ENCODE results near the gene SEBOX. TPM values are rescaled to one million over a fixed set of nuclear protein-coding genes. Genes with fewer than 3 reads are reported as not detected.

The SEBOX gene
- polyA plus RNA-seq, 1 donor = not detected

- DNase-seq = no peak
Observed at GRCh38 chr17:28392491-28392890, 27.5 kb upstream of the SEBOX start.

GRCh38 chr17:28391401-28391800 is 26.4 kb upstream of the SEBOX start:
- DNase-seq = no peak

- no peak for DNase-seq
Observed at GRCh38 chr17:28390984-28391383, 26.0 kb upstream of the SEBOX start.

GRCh38 chr17:28390563-28390962 is 25.6 kb upstream of the SEBOX start:
- no peak for DNase-seq

GRCh38 chr17:28390141-28390540 is 25.1 kb upstream of the SEBOX start:
- DNase-seq = no peak

GRCh38 chr17:28388106-28388505 is 23.1 kb upstream of the SEBOX start:
- no peak for DNase-seq

- DNase-seq = no peak
Observed at GRCh38 chr17:28386391-28386790, 21.4 kb upstream of the SEBOX start.

GRCh38 chr17:28385406-28385805 is 20.4 kb upstream of the SEBOX start:
- no peak for DNase-seq

GRCh38 chr17:28385037-28385400 is 20.0 kb upstream of the SEBOX start:
- no peak for DNase-seq

- no peak for DNase-seq
Observed at GRCh38 chr17:28384281-28385036, 19.5 kb upstream of the SEBOX start.

GRCh38 chr17:28381141-28381825 is 16.3 kb upstream of the SEBOX start:
- no peak for DNase-seq

GRCh38 chr17:28379814-28380801 is 15.1 kb upstream of the SEBOX start:
- no peak for DNase-seq

GRCh38 chr17:28372945-28373274 is 7.9 kb upstream of the SEBOX start:
- DNase-seq = no peak

GRCh38 chr17:28372203-28372944 is 7.4 kb upstream of the SEBOX start:
- peak; percentile 41 for DNase-seq

GRCh38 chr17:28371245-28372202 is 6.5 kb upstream of the SEBOX start, which contains the start of gene SARM1:
TSS of gene SARM1 (plus strand) at chr17:28371694. CDS start at chr17:28372033, 339 bp downstream.
- DNase-seq = peak; percentile 66

- no peak for DNase-seq
Observed at GRCh38 chr17:28370744-28371103, 5.7 kb upstream of the SEBOX start.

GRCh38 chr17:28370035-28370743 is 5.2 kb upstream of the SEBOX start, which contains the start of gene VTN:
TSS of gene VTN (minus strand) at chr17:28370307. CDS start at chr17:28370203, 104 bp downstream.
- no peak for DNase-seq

GRCh38 chr17:28369684-28370034 is 4.7 kb upstream of the SEBOX start:
- no peak for DNase-seq

GRCh38 chr17:28368915-28369683 is 4.1 kb upstream of the SEBOX start:
- DNase-seq = no peak
